Left kidney (tissue), 2 donors: ENCODE measurements around the gene SMTNL2. TPM values are rescaled to one million over a fixed set of nuclear protein-coding genes. Genes with fewer than 3 reads are reported as not detected.
"Not testable (repeated sequence)": the region's sequence is repeated elsewhere in the genome, so short reads cannot be mapped to it uniquely, and the experiment has no call there.

Experiments
- DNase-seq: peaks from one replicate; pipeline ENCODE4 v3.0.0-alpha.2; 2013
- polyA plus RNA-seq: library from polyadenylated mRNA; unstranded; fragments of 120-200 nt; gene quantifications from one replicate; pipeline ENCODE4 v1.2.1, GENCODE V29; 2013; ENCODE audit not compliant: insufficient read length

SMTNL2 gene
- polyA plus RNA-seq, 1 donor = 57.5 TPM

- no peak for DNase-seq
Observed at GRCh38 chr17:4583782-4584100, 588 bp upstream of the SMTNL2 start.

- DNase-seq = peak; percentile 75
Observed at GRCh38 chr17:4584917-4585637, 748 bp downstream of the SMTNL2 start.

GRCh38 chr17:4585638-4585994 lies 1.3 kb downstream of the SMTNL2 start:
- DNase-seq = no peak

- DNase-seq = no peak
Observed at GRCh38 chr17:4586043-4586442, 1.7 kb downstream of the SMTNL2 start.

- DNase-seq = no peak
Observed at GRCh38 chr17:4587195-4587594, 2.9 kb downstream of the SMTNL2 start.

GRCh38 chr17:4587803-4588202 lies 3.5 kb downstream of the SMTNL2 start:
- no peak for DNase-seq

GRCh38 chr17:4588391-4588790 lies 4.1 kb downstream of the SMTNL2 start:
- DNase-seq = no peak

GRCh38 chr17:4588898-4589625 lies 4.7 kb downstream of the SMTNL2 start:
- DNase-seq = no peak

GRCh38 chr17:4590042-4590441 lies 5.7 kb downstream of the SMTNL2 start:
- not testable (repeated sequence) for DNase-seq

- DNase-seq = no peak
Observed at GRCh38 chr17:4590981-4591453, 6.7 kb downstream of the SMTNL2 start.

- DNase-seq = no peak
Observed at GRCh38 chr17:4591529-4591928, 7.2 kb downstream of the SMTNL2 start.

GRCh38 chr17:4592240-4593005 lies 8.1 kb downstream of the SMTNL2 start:
- no peak for DNase-seq

GRCh38 chr17:4593021-4593421 lies 8.7 kb downstream of the SMTNL2 start:
- no peak for DNase-seq

GRCh38 chr17:4594406-4594805 lies 10.1 kb downstream of the SMTNL2 start:
- DNase-seq = no peak

GRCh38 chr17:4594931-4595684 lies 10.8 kb downstream of the SMTNL2 start:
- no peak for DNase-seq

GRCh38 chr17:4595685-4596342 lies 11.5 kb downstream of the SMTNL2 start:
- DNase-seq = not testable (repeated sequence)

- DNase-seq = no peak
Observed at GRCh38 chr17:4596636-4597380, 12.5 kb downstream of the SMTNL2 start.

GRCh38 chr17:4597975-4598374 lies 13.6 kb downstream of the SMTNL2 start:
- no peak for DNase-seq

- DNase-seq = no peak
Observed at GRCh38 chr17:4598776-4599504, 14.6 kb downstream of the SMTNL2 start.
